HG03108 (cell line): ENCODE results near the gene MMP12.

ENCODE experiments used
- ATAC-seq: cut with Tn5 transposase; IDR thresholded peaks from one replicate; pipeline ENCODE4 v1.9.1; 2021; ENCODE audit warnings: moderate library complexity; ENCODE audit not compliant: unreplicated experiment

Gene MMP12

GRCh38 chr11:102850973-102851745, 23.6 kb downstream of the MMP12 start:
- ATAC-seq, result no peak

GRCh38 chr11:102849311-102849710, 25.5 kb downstream of the MMP12 start:
- no peak for ATAC-seq

GRCh38 chr11:102846292-102846691, 28.5 kb downstream of the MMP12 start:
- no peak for ATAC-seq

DNA sequence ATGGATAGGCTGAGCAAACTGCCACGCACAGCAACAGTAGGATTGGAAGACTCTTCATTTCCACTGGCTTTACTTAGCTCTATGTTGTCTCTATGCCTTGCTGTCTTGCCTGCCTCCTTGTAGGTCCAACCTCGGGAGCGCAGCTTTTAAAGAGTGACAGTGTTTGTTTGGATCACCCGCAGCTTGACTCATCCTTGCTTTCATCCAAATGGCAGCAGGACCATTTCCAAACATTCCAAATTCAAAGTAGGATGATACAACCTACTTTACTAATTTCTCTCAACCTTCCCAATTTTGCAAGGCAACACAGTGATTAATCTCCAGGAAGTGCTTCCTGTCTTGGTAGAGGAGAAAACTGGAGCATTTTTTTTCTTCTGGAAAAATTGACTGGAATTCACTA, 31.3 kb downstream of the MMP12 start, which contains the start of gene MMP3:
TSS of gene MMP3 (minus strand) at position 121 of the 400 bp plus-strand sequence. CDS start at position 58, 63 bp downstream.
- no peak for ATAC-seq

- no peak for ATAC-seq
Observed at GRCh38 chr11:102842930-102843329, 31.9 kb downstream of the MMP12 start.

GRCh38 chr11:102840018-102840417, 34.8 kb downstream of the MMP12 start:
- no peak for ATAC-seq

DNA sequence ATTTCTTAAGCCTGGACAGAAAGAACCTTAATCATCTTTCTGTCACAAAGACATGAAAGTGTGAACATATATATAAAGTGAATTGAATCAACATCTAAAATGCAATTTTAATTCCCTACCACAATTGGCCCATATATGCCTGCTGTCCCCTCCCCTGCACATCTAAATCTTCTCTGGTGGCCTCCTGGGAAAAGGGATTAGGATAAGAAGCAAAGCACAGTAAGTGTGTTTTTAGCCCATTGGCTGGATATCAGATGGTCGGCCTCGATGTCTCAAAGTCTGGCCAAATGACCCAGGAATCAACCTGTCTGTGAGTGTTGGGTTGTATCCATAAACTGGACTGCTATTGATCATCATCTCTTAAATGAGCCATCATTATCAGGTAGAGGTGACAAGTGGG, 37.1 kb downstream of the MMP12 start:
- no peak for ATAC-seq

GRCh38 chr11:102837156-102837555, 37.6 kb downstream of the MMP12 start:
- no peak for ATAC-seq

GRCh38 chr11:102836290-102836875, 38.4 kb downstream of the MMP12 start:
- ATAC-seq, result no peak

- ATAC-seq, result no peak
Observed at GRCh38 chr11:102833731-102834130, 41.1 kb downstream of the MMP12 start.

- ATAC-seq, result no peak
Observed at GRCh38 chr11:102832612-102833011, 42.2 kb downstream of the MMP12 start.

DNA sequence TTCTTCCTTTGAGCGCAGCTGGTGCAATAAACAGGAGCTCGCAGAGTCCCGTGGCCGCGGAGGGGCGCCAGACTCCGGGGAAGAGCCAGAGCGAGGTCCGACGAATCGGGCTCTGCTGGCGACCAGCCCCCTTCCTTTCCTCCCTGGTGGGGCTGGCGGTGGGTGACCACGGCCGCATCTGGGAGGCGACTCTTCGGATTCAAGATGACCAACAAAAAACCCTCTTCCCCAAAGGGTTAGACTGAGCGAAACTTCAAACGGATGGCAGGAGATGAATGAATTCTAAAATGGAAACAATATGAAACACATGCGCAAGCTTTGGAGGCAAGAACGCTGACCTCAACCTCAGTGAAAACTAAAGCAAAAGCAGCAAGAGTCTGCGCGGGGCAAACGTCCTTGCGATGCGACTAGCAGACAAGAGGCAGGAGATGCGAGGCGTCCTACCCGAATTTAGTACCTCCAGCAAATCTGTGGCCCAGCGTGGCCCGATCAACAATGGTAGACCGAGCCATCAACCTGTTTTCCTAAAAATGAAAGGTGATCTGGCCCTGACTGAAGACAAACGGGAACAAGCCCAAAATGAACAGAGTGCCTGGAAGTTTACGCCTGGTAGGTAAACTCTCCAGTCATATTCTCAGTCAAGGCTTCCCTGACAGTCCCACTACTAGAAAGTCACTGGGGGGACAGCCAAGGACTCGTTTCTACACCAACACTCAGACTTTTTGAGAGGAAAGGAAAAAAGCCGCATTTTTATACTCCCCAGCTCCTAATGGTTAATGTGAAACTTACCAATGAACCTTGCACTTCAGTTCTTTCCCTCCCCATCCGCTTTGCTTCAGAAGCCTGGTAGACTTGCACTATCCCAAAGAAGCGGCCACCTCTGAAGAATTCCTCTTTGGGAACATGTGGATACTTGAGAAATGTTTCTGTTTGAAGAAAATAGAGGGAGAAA, 43.0 kb downstream of the MMP12 start:
- no peak for ATAC-seq

GRCh38 chr11:102831128-102831488, 43.7 kb downstream of the MMP12 start:
- ATAC-seq, result no peak

GRCh38 chr11:102830001-102830727, 44.6 kb downstream of the MMP12 start:
- no peak for ATAC-seq

DNA sequence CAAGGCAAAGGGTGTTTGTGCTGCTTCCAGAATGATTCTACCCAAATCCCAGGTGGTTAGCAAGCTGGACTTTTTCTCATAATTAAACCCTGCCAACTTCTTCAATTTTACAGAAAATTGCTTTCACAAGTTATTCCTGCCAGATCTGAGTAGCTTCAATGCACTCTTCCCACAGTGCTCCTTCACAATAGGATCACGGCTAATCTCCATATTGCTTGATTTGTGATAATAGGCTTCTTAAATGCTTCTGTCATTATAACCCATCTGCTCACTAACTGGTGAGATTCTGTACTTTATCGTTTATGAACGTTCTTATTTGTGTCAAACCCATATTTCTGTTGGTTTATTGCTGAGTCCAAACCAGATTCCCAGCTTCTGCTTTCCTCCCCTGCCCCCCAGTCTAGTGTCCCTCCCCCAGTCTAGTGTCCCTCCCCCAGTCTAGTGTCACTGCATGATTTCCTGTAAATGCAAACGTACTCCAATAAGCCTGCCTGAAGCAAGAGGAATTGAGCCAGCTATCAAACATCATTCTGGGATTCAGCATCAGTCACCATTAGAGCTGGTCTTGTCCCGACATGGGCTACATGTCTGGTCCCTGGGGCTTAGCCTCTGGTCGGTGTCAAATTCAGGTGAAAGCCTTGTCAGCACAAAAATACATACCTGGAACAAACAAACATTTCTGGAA, 45.3 kb downstream of the MMP12 start:
- no peak for ATAC-seq

DNA sequence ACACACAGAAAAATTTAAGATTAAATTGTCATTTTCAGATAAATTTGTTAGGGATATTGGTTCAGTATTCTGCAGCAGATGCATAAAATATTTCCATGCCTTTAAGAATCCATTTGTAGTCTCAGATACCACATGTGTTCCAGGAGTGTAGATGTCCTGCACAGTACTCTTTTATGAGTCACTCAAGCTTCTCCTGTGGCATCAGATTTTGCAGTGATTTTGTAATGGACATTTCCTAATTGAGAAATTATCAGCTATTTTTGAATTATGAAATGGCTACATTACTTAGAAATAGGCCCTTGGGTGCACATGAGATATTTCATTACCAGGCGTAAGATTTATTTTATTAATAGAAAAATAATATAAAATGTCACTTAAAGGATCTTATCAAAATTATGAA, 50.2 kb downstream of the MMP12 start:
- ATAC-seq, result no peak

- ATAC-seq, result no peak
Observed at GRCh38 chr11:102819491-102819890, 55.3 kb downstream of the MMP12 start.

DNA sequence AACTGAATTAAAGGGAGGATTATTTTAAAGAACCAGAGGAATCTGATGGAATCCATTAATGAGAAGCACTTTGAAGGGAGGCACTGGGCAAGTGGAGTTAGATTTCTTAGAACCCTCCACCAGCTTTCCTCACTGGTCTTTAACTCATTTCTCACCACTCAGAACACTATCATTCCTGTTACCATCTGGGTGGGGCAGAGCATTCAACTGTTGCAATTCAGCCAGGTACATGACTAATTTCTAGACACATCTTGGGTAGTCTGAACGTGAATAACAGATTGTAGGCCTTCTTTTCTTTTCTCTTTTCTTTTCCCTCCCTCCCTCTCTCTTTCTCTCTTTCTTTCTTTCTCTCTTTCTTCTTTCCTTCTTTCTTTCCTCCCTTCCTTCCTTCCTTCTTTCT, 61.3 kb downstream of the MMP12 start:
- ATAC-seq, result no peak
